Measurements from ENCODE around the gene SUPT6H.

DNA sequence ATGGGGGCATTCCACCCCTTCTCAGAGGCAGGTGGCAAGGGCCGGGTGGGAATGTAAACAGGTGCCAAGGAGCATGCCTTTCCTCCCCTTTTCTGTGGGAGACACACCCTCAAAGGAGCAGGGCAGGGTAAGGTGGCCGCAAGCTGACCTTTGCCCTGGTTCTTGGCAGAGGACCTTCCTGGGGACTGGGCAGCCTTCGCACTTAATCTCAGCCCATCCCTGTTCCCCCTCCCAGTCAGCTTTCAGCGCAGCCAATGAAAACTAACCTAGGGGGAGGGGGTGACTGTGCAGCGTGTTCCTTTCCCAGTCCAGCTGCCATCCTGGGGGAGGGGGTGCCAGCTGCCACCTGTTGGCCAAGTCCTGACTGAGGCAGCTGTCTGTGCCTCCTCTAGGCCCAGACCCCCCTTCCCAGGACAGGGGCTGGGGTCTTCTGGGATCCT, 84.6 kb downstream of the SUPT6H start:
- TF ChIP-seq, protein P1, sequence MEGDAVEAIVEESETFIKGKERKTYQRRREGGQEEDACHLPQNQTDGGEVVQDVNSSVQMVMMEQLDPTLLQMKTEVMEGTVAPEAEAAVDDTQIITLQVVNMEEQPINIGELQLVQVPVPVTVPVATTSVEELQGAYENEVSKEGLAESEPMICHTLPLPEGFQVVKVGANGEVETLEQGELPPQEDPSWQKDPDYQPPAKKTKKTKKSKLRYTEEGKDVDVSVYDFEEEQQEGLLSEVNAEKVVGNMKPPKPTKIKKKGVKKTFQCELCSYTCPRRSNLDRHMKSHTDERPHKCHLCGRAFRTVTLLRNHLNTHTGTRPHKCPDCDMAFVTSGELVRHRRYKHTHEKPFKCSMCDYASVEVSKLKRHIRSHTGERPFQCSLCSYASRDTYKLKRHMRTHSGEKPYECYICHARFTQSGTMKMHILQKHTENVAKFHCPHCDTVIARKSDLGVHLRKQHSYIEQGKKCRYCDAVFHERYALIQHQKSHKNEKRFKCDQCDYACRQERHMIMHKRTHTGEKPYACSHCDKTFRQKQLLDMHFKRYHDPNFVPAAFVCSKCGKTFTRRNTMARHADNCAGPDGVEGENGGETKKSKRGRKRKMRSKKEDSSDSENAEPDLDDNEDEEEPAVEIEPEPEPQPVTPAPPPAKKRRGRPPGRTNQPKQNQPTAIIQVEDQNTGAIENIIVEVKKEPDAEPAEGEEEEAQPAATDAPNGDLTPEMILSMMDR (IDR thresholded peaks at IDR 0.05; ENCODE audit: poor library complexity): no peak
- TF ChIP-seq EZH2 (IDR thresholded peaks at IDR 0.05; ENCODE audit: borderline replicate concordance): no peak

Data from hepatocyte (in vitro differentiated cells).